Tibial artery (tissue), 4 donors: ENCODE results near the gene IL36B.

Experiments used
- DNase-seq, 2 donors: peaks; one replicate each; pipeline ENCODE4 v3.0.0-alpha.2; 2019
- H3K27ac ChIP-seq, 2 donors: fragments of 200-600 bp; sonication (generic) in 1 of 2; 1 replicate in 1 of 2; 2 replicates in 1 of 2; pipeline ENCODE4 v1.5.1; 2018 to 2019; ENCODE audit warnings: mild to moderate bottlenecking in 1 of 2
- H3K27me3 ChIP-seq, 2 donors: fragments of 200-600 bp; sonication (generic) in 1 of 2; one replicate each; pipeline versions ENCODE4 v1.5.1 to v1.6.0; 2016 to 2019
- H3K36me3 ChIP-seq, 3 donors: fragments of 200-600 bp; sonication (generic) in 2 of 3; one replicate each; pipeline ENCODE4 v1.5.1; 2016 to 2019; ENCODE audit warnings: mild to moderate bottlenecking in 2 of 3
- H3K4me1 ChIP-seq, 4 donors: fragments of 200-600 bp; sonication (generic) in 2 of 4; 1 replicate in 3 of 4; 2 replicates in 1 of 4; pipeline ENCODE4 v1.5.1; 2016 to 2019
- H3K4me3 ChIP-seq, 2 donors: fragments of 200-600 bp; sonication (generic) in 1 of 2; 1 replicate in 1 of 2; 2 replicates in 1 of 2; pipeline ENCODE4 v1.5.1; 2018 to 2019; ENCODE audit warnings: mild to moderate bottlenecking in 2 of 2
- H3K9me3 ChIP-seq, 3 donors: fragments of 200-600 bp; sonication (generic) in 1 of 3; one replicate each; pipeline ENCODE4 v1.5.1; 2016 to 2019
- intact Hi-C: fragments of 100-400 bp; cut with DNase I; formaldehyde crosslinking; loops from one replicate; pipeline ENCODE4 v1.15.0; 2023; ENCODE audit warnings: low total_unique reads
- TF ChIP-seq, protein P1 (sequence below), 2 experiments: fragments of 200-600 bp in 1 of 2; fragments of 450-650 bp in 1 of 2; IDR thresholded peaks; one replicate each; pipeline ENCODE4 v1.5.1; 2017 to 2019; ENCODE audit warnings: antibody characterized with exemption in 2 of 2, mild to moderate bottlenecking in 1 of 2, moderate library complexity in 1 of 2

Gene IL36B

GRCh38 chr2:113068706-113069485 lies 16.2 kb upstream of the IL36B start:
- intact Hi-C loops, result no loop called here
- DNase-seq, result no peak
- Histone ChIP-seq H3K4me1 (no peaks in the 10 kb centered on the region), H3K36me3 (no peaks in the 10 kb centered on the region), H3K27ac (no peak overlapping the region), H3K27me3 (no peaks in the 10 kb centered on the region), H3K9me3 (no peaks in the 10 kb centered on the region), H3K4me3 (no peak overlapping the region)
- TF ChIP-seq, protein P1, sequence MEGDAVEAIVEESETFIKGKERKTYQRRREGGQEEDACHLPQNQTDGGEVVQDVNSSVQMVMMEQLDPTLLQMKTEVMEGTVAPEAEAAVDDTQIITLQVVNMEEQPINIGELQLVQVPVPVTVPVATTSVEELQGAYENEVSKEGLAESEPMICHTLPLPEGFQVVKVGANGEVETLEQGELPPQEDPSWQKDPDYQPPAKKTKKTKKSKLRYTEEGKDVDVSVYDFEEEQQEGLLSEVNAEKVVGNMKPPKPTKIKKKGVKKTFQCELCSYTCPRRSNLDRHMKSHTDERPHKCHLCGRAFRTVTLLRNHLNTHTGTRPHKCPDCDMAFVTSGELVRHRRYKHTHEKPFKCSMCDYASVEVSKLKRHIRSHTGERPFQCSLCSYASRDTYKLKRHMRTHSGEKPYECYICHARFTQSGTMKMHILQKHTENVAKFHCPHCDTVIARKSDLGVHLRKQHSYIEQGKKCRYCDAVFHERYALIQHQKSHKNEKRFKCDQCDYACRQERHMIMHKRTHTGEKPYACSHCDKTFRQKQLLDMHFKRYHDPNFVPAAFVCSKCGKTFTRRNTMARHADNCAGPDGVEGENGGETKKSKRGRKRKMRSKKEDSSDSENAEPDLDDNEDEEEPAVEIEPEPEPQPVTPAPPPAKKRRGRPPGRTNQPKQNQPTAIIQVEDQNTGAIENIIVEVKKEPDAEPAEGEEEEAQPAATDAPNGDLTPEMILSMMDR (IDR thresholded peaks at IDR 0.05), result no peak

DNA sequence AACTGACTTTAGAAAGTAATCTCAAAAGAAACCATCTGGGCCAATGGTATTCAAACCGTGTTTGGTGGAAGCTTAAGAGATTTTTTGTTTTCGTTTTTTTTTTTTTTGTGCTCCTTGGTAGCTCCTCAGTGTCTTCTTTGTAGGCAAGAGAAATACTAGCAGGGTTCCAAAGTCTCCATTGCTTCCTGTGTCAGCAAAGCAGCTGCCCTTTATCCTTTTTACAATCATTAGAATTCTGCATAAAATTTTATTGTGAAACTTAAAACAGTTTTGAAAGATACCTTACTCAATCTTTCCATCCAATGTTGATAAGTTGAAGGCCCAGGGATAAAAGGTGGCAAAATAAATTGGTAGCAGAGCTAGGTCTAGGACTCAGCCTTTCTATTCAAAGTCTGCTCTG lies 15.6 kb upstream of the IL36B start:
- intact Hi-C loops, result no loop called here
- no peaks in the 10 kb centered on the region for H3K36me3 ChIP-seq
- no peak overlapping the region for H3K27ac ChIP-seq
- no peak overlapping the region for H3K4me3 ChIP-seq
- no peak for DNase-seq
- TF ChIP-seq, protein P1 (IDR thresholded peaks at IDR 0.05), result no peak
- no peaks in the 10 kb centered on the region for H3K9me3 ChIP-seq
- H3K4me1 ChIP-seq, result no peaks in the 10 kb centered on the region
- H3K27me3 ChIP-seq, result no peaks in the 10 kb centered on the region

DNA sequence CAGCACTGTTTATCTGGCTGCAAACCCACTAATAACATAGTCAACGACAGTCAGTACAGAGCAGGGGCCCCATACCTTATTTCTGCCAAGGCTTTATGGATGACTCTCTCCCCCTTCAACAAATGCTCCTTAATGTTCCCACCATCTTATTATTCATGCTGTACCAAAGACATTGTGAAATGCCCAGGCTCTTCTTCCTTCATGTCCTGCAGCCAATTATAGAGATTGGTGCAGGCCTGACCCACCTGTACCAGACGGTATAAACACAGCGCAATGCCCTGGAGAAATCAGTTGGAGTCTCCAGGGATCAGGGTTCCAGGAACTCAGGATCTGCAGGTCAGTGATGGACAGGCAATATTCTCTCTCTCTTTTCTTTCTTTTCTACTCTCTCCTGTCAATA lies 15.0 kb upstream of the IL36B start, which contains the start of gene IL1F10:
Gene IL1F10 (plus strand): TSS at position 290 of the 400 bp plus-strand sequence. CDS start 4,769 bp downstream, outside the sequence.
- Histone ChIP-seq H3K9me3 (no peaks in the 10 kb centered on the region), H3K4me1 (no peaks in the 10 kb centered on the region), H3K27me3 (peaks cover 0 to under 1% of the 10 kb centered on the region in 2 donors), H3K36me3 (no peaks in the 10 kb centered on the region), H3K27ac (no peak within 1 kb of the TSS), H3K4me3 (no peak within 1 kb of the TSS)
- DNase-seq, result no peak
- intact Hi-C loops, result no loop called here
- TF ChIP-seq, protein P1 (IDR thresholded peaks at IDR 0.05), result no peak

GRCh38 chr2:113064898-113065297 lies 12.2 kb upstream of the IL36B start:
- TF ChIP-seq, protein P1 (IDR thresholded peaks at IDR 0.05), result no peak
- H3K27me3 ChIP-seq, result peaks cover 0 to 12% of the 10 kb centered on the region in 2 donors

GRCh38 chr2:113064281-113064680 lies 11.6 kb upstream of the IL36B start:
- Histone ChIP-seq H3K27ac (no peak overlapping the region), H3K27me3 (peaks cover 0 to 12% of the 10 kb centered on the region in 2 donors), H3K4me1 (no peaks in the 10 kb centered on the region), H3K4me3 (no peak overlapping the region), H3K36me3 (no peaks in the 10 kb centered on the region), H3K9me3 (no peaks in the 10 kb centered on the region)
- DNase-seq, result no peak
- intact Hi-C loops, result no loop called here
- TF ChIP-seq, protein P1 (IDR thresholded peaks at IDR 0.05), result no peak

More at GRCh38 chr2:113064898-113065297, 12.2 kb upstream of the IL36B start:
- Histone ChIP-seq H3K27ac (no peak overlapping the region), H3K4me1 (no peaks in the 10 kb centered on the region), H3K36me3 (no peaks in the 10 kb centered on the region), H3K4me3 (no peak overlapping the region), H3K9me3 (no peaks in the 10 kb centered on the region)
- no peak for DNase-seq
- intact Hi-C loops, result no loop called here
